Measurements from ENCODE around the gene KLRD1. TPM values are rescaled to one million over a fixed set of nuclear protein-coding genes. Genes with fewer than 3 reads are reported as not detected.
"Not testable (repeated sequence)": the region's sequence is repeated elsewhere in the genome, so short reads cannot be mapped to it uniquely, and the experiment has no call there.

Gene KLRD1
- total and polyA plus RNA-seq, 4 donors: 0.60 to 5.0 (median 1.4) TPM

DNA sequence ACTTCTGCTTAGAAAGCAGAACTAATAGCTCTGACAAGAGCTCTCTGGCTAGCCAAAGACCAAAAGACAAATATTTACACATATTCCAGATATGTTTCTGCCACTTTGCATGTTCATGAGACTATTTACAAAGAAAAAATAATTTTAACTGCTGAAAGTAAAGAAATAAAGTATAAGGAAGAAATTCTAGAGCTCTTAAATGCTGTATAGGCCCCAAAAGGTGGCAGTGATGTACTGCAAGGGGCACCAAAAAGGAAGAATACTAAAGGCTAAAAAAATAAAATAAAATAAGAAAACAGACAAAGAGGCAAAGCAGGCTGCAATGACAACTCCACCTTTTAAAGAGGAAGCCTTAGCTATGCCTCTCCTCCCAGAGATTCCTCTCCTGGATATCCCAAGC, 59.2 kb downstream of the KLRD1 start (continued):
- TF ChIP-seq, protein P1, sequence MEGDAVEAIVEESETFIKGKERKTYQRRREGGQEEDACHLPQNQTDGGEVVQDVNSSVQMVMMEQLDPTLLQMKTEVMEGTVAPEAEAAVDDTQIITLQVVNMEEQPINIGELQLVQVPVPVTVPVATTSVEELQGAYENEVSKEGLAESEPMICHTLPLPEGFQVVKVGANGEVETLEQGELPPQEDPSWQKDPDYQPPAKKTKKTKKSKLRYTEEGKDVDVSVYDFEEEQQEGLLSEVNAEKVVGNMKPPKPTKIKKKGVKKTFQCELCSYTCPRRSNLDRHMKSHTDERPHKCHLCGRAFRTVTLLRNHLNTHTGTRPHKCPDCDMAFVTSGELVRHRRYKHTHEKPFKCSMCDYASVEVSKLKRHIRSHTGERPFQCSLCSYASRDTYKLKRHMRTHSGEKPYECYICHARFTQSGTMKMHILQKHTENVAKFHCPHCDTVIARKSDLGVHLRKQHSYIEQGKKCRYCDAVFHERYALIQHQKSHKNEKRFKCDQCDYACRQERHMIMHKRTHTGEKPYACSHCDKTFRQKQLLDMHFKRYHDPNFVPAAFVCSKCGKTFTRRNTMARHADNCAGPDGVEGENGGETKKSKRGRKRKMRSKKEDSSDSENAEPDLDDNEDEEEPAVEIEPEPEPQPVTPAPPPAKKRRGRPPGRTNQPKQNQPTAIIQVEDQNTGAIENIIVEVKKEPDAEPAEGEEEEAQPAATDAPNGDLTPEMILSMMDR (IDR thresholded peaks at IDR 0.05; ENCODE audit: low read depth, low read length, missing input control): peak; percentile 22

DNA sequence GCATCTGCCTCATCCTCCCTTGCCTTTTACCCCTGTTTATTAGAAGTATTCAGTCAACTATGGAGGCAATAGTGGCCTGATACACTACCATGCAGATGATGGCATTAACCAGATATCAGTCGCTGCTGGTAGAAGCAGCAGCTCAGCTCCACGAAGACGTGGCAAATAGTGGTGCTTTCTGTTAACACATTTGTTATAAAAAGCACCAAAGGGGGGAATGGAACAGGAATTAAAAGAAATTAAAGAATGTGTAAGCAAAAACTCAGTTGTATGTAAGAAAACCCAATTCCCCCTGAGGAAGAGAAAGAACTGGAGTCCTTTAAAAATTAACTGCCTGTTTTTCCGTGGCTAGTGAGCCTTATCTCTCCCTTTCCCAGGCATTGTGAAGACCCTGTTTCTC, 60.0 kb downstream of the KLRD1 start:
- H3K36me3 ChIP-seq (ENCODE audit: control insufficient read depth in 4 of 4, insufficient read depth in 3 of 4, low read depth in 1 of 4, low read length in 3 of 4); H3K9me3 ChIP-seq (ENCODE audit: control insufficient read depth in 4 of 4, low read length in 3 of 4); H3K27me3 ChIP-seq (ENCODE audit: control insufficient read depth in 4 of 4, insufficient read depth in 4 of 4, low read length in 3 of 4); DNase-seq (ENCODE audit: low spot score); H3K4me3 ChIP-seq (ENCODE audit: low read depth in 1 of 3, low read length in 3 of 3); H3K27ac ChIP-seq (ENCODE audit: low read depth in 1 of 2, low read length in 2 of 2); H3K9ac ChIP-seq (ENCODE audit: low read depth in 1 of 2, low read length in 2 of 2): not testable (repeated sequence)
- 73% methylated on average over 4 of the region's 4 CpGs for WGBS
- peaks cover 3 to 22% (median 11%) of the 10 kb centered on the region in 4 donors for H3K4me1 ChIP-seq (ENCODE audit: control insufficient read depth in 4 of 4, insufficient read depth in 4 of 4, low read length in 3 of 4)

DNA sequence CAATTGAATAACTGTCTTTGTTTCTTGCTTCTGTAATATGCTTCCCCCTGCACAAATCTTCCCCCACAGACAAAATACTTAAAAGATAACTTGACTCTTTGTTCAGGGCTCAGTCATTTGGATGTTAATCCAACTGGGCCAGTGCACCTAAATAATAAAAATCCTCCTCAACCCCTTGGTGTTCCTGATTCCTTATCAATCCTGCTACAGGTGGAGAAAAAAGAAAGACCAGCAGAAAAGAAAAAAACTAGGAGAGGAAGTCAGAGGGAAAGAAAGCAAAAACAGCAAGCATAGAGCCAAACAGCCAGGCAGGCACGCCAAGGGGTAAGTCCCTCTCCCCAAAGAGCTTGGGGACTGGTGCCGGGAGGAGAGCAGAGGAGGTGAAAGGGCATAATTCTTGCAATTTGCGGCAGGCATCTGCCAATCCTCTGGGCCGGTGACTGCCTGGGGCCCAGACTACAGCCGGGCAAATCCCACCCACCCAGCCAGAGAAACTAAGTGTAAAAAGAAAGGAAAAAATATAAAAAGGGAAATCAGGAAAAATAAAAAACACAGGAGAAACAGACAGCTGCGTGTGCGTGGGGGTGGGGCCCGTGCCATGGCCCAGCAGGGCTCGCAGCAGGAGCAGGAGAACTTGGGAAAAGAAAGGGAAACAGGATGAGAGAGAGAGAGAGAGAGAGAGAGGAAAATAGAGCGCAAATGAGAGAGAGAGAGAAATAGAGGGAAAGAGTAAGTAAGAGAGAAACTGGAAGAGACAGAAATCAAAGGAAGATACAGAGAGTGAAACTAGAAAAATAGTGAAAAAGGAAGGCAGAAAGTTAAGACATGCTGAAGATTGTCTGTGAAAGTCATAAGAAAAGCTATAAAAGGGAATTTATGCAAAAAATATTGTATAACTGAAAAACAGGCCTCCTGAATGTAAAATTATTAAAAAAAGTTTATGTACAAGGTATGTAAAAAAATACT, 60.8 kb downstream of the KLRD1 start:
- Histone ChIP-seq H3K27ac (ENCODE audit: low read depth in 1 of 2, low read length in 2 of 2) (no peak overlapping the region), H3K4me3 (ENCODE audit: low read depth in 1 of 3, low read length in 3 of 3) (no peak overlapping the region), H3K27me3 (ENCODE audit: control insufficient read depth in 4 of 4, insufficient read depth in 4 of 4, low read length in 3 of 4) (no peaks in the 10 kb centered on the region), H3K9me3 (ENCODE audit: control insufficient read depth in 4 of 4, low read length in 3 of 4) (no peaks in the 10 kb centered on the region), H3K36me3 (ENCODE audit: control insufficient read depth in 4 of 4, insufficient read depth in 3 of 4, low read depth in 1 of 4, low read length in 3 of 4) (no peaks in the 10 kb centered on the region), H3K9ac (ENCODE audit: low read depth in 1 of 2, low read length in 2 of 2) (no peak overlapping the region), H3K4me1 (ENCODE audit: control insufficient read depth in 4 of 4, insufficient read depth in 4 of 4, low read length in 3 of 4) (peaks cover 3 to 18% (median 11%) of the 10 kb centered on the region in 4 donors)
- 89% methylated on average over 10 of the region's 10 CpGs for WGBS
- no peak for DNase-seq (ENCODE audit: low spot score)
- TF ChIP-seq SP1 (IDR thresholded peaks at IDR 0.05): no peak
- TF ChIP-seq FOXA2 (IDR thresholded peaks at IDR 0.05): no peak
- no peak for TF ChIP-seq RAD21 (IDR thresholded peaks at IDR 0.05)
- TF ChIP-seq HNF4G (IDR thresholded peaks at IDR 0.05): no peak
- no peak for TF ChIP-seq RXRA (IDR thresholded peaks at IDR 0.05)
- TF ChIP-seq, protein P2, sequence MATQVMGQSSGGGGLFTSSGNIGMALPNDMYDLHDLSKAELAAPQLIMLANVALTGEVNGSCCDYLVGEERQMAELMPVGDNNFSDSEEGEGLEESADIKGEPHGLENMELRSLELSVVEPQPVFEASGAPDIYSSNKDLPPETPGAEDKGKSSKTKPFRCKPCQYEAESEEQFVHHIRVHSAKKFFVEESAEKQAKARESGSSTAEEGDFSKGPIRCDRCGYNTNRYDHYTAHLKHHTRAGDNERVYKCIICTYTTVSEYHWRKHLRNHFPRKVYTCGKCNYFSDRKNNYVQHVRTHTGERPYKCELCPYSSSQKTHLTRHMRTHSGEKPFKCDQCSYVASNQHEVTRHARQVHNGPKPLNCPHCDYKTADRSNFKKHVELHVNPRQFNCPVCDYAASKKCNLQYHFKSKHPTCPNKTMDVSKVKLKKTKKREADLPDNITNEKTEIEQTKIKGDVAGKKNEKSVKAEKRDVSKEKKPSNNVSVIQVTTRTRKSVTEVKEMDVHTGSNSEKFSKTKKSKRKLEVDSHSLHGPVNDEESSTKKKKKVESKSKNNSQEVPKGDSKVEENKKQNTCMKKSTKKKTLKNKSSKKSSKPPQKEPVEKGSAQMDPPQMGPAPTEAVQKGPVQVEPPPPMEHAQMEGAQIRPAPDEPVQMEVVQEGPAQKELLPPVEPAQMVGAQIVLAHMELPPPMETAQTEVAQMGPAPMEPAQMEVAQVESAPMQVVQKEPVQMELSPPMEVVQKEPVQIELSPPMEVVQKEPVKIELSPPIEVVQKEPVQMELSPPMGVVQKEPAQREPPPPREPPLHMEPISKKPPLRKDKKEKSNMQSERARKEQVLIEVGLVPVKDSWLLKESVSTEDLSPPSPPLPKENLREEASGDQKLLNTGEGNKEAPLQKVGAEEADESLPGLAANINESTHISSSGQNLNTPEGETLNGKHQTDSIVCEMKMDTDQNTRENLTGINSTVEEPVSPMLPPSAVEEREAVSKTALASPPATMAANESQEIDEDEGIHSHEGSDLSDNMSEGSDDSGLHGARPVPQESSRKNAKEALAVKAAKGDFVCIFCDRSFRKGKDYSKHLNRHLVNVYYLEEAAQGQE (IDR thresholded peaks at IDR 0.05): no peak
- TF ChIP-seq YY1 (IDR thresholded peaks at IDR 0.05): no peak
- TF ChIP-seq, protein P3, sequence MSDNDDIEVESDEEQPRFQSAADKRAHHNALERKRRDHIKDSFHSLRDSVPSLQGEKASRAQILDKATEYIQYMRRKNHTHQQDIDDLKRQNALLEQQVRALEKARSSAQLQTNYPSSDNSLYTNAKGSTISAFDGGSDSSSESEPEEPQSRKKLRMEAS (IDR thresholded peaks at IDR 0.05): no peak
- TF ChIP-seq, protein P4, sequence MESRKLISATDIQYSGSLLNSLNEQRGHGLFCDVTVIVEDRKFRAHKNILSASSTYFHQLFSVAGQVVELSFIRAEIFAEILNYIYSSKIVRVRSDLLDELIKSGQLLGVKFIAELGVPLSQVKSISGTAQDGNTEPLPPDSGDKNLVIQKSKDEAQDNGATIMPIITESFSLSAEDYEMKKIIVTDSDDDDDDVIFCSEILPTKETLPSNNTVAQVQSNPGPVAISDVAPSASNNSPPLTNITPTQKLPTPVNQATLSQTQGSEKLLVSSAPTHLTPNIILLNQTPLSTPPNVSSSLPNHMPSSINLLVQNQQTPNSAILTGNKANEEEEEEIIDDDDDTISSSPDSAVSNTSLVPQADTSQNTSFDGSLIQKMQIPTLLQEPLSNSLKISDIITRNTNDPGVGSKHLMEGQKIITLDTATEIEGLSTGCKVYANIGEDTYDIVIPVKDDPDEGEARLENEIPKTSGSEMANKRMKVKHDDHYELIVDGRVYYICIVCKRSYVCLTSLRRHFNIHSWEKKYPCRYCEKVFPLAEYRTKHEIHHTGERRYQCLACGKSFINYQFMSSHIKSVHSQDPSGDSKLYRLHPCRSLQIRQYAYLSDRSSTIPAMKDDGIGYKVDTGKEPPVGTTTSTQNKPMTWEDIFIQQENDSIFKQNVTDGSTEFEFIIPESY (IDR thresholded peaks at IDR 0.05): no peak
- TF ChIP-seq FOXA1 (IDR thresholded peaks at IDR 0.05): no peak
- TF ChIP-seq, protein P5, sequence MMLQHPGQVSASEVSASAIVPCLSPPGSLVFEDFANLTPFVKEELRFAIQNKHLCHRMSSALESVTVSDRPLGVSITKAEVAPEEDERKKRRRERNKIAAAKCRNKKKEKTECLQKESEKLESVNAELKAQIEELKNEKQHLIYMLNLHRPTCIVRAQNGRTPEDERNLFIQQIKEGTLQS (IDR thresholded peaks at IDR 0.05): no peak
- no peak for TF ChIP-seq HNF4A (conservative IDR thresholded peaks at IDR 0.05)
- no peak for TF ChIP-seq JUND (IDR thresholded peaks at IDR 0.05)
- TF ChIP-seq GABPA (IDR thresholded peaks at IDR 0.05 in 1 of 2, conservative IDR thresholded peaks at IDR 0.05 in 1 of 2): no peak
- TF ChIP-seq, protein P1 (IDR thresholded peaks at IDR 0.05; ENCODE audit: low read depth, low read length, missing input control): no peak
- TF ChIP-seq TAF1 (conservative IDR thresholded peaks at IDR 0.05): no peak
- no peak for TF ChIP-seq NR2F2 (IDR thresholded peaks at IDR 0.05)
- no peak for TF ChIP-seq EGR1 (IDR thresholded peaks at IDR 0.05; ENCODE audit: low read depth in 2 of 2)

All from liver (tissue), 9 donors.